ENCODE data around the gene HOXA9.
A peak's percentile ranks its signal among the peaks of the same experiment; 100 is the strongest.

The HOXA9 gene

DNA sequence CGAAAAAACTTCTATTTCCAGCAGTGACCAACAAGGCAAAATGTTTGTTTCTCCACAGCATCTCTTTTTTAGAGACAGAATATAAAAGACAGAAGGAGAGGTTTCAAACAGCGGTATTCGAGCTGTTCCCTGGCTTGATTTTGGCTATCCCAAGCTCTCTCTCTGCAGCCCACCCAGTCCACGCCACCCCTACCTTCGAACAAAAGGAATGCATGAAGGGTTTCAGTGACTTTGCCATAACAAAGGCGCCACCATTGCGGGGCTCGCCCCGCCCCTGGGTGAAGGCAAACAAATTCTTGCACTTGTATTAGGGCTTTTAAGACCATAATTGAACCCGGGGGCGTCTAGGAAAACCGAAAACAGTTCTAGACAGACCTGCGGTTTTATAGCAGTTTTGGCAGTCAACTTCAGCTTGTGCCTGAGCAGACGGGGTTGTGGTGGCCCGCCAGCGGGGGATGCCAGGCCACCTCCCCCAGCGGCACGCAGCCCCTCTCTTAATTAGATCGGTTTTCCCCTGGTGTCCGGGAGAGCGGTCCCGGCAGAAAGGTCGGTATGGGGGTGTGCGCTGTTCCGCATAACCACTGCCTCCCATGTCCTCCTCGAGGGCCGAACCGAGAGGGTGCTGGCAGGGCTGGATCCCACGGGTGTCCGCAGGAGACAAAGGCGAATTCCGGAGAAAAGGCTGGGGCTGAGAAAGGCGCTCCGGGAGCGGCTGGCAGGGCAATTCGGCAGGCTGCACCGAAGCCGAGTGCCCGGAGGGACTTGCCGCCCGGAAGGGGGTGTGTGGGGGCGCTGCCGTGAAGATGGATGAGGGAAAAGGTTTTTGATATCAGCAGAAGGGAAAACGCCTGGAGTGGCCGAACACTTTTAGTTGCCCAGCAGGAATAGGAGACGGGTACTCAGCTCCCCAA, 22.4 kb upstream of the HOXA9 start:
- no peak for DNase-seq

DNA sequence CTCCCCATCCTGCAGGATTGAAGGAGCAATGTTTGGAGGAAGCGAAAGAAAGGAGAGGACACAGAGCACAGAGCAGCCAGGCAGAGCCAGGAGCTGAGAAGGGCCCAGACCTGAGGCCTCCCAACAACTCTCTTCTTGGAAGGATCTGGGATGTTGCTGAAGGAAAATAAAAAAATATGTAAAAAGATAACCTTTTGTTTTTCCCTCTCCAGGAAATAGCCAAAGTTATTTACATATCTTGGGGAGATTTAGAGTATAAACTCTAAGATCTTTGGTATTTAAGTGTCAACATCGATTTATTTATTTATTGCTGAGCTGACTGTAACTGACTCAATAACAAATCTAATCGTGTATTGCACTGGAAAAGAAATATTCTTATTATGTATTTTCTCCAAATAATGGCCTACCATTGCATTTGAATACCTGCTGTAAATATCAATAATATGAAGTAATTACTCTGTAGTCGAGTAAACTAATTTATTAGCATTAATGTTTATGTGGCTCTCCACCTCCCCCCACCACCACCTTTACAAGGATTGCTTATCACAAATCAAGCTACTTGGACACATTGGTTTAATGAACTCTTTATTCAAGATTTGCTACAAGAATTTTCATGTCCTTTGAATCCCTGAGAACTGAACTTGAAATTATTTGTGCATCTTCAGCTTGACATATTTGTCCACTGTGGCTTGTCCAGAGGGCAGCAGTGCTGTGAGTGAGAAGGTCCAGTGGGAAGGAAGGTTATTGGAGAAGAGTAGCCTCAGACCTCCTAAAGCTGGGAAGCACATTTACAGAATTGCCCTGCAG, 21.5 kb upstream of the HOXA9 start:
- DNase-seq = no peak

GRCh38 chr7:27185854-27186667, 20.7 kb upstream of the HOXA9 start:
- no peak for DNase-seq

DNA sequence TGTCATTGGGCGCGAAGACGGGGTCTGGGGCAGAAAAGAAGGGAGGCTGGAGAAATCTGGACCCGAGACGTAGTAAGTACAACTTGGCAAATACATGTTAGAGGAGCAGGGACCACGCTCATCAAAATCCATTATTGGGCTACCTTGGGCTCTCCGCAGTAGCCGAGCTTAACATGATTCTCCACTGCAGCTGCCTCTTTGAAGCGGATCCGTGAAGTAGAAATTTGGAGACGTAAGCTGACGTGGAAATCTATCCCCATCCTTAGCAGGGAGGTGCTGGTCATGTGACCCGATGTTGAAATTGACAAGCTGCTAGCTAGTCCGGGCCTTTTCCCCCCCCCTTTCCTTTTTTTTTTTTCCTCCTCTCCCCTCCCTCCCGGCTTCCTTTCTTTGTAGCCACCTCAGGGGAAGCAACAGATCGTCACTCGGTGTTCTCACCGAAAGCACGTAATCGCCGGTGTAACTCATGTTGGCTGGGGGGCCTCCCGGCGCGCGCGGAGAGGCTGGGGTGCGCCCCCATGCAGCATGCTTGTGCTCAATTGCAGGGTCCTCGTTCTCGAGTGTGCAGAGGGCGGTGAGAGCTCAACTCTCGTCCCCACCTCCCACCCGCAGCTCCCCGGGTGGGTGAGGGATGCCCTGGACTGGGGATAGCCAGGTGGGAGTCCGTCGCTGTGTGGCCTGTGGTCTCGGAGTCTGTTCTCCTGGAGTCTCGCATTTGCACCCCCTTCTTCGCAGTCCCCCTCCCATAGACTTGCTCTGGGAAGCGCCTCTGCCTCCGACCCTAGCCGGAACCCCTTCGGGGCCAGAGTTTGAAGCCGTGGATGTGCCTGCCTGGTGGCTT, 19.9 kb upstream of the HOXA9 start, which contains the start of gene HOXA11:
Gene HOXA11, minus strand, starts transcription at position 220 of the 841 bp plus-strand sequence. Its CDS starts 88 bp downstream, at position 132.
- DNase-seq = no peak

DNA sequence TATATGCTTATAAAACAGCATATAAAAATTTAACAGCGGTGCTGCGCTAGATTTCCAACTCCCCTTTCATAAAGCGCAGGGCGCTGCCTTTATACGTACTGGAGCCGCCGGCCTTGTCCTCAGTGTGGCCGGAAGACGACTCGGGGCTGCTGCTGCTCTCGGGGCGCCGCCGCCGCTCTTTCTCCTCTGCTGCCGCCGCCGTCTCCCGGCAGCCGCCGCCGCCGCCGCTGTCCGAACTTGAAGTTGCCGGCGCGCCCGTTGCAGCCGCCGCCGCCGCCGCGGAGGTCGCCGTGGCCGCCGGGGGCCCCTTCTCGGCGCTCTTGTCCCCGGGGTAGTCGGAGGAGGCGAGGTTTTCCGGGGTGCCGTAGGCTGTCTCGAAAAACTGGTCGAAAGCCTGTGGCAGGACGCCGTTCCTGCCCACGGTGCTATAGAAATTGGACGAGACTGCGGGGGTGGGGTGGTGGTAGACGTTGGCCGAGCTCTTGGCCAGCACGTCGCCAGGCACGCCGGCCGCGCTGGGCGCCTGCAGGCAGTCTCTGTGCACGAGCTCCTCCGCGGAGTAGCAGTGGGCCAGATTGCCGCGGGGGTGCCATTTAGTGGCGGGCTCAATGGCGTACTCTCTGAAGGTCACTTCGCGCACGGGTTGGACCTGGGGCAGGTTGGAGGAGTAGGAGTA, 19.1 kb upstream of the HOXA9 start:
- no peak for DNase-seq

DNA sequence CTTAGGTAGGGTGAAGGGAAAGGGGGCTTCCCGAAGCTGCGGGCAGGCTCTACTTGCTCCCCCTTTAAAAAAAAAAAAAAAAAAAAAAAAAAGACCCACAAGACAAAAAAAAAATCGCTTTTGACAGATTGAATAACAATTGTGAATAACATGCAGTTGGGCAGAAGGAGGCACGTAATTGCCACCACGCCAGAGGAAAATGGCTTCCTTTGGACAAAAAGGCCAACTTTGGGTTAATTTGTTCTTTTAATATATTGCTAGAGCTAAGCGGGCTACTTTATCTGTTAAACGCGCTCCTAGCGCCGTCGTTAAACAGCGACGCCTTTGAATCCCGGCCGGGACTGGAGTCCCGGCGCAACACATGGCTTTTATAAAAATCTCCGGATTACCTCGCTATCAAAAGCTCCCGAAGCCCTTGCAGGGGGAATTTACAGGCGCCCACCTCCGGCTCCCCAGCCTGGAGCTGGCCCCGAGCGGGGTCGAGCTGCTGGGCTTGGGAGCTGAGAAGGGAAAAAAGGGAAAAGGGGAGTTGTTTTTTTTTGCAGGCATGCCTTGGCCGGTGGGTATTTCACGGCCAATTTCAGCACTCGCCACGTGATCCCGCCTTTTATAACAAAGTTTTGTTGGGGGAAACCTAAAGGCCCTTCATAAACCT, 18.5 kb upstream of the HOXA9 start:
- DNase-seq = no peak

GRCh38 chr7:27182861-27183681, 17.7 kb upstream of the HOXA9 start:
- DNase-seq = no peak

GRCh38 chr7:27182285-27182841, 17.0 kb upstream of the HOXA9 start:
- DNase-seq = no peak

GRCh38 chr7:27181795-27182275, 16.5 kb upstream of the HOXA9 start:
- DNase-seq = no peak

DNA sequence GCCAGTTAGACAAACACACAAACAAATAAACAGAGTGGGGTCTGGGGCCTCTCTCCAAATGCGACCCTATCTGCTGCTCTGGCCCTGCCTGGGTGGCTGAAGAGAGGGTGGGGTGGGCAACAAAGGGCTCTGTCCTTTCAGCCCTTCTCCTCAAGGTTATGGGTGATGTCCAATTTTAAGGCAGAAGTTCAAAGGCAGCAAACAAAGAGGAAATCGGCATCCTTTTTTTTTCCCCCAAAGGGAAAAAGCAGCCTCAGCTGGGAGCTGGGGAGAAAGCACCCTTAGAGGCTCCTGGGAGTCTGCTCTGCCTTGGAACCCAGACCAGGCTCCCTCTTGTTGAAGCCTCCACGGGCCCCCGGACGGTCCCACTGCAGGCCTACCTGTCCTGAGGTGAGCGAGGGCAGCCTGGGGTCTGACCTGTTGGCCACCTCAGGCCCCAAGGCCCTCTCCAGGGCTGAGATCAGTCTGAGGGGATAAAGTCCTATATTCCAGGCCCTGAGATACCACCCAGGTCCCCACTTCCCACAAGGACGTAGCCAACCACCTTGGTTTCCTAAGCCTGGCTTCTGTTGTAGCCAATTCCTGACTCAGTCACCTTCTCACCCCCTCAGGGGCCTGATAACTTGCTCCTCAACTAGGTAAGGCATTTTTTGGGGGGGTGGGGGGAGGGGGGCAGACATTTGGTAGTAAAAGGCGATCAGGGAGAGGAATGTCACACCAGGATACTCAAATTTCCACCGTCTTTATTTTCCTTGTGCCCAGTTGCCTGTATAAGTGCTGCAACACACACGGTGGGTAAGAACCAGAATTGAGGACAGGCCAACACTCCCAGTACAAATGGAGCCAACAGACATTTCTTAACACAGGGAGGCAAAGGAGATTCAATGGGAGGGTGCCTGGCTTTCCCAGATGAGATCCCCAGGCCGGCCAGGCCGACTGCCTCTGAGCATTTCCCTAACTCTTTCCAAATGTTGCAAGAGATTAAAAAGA, 15.4 kb upstream of the HOXA9 start:
- no peak for DNase-seq

DNA sequence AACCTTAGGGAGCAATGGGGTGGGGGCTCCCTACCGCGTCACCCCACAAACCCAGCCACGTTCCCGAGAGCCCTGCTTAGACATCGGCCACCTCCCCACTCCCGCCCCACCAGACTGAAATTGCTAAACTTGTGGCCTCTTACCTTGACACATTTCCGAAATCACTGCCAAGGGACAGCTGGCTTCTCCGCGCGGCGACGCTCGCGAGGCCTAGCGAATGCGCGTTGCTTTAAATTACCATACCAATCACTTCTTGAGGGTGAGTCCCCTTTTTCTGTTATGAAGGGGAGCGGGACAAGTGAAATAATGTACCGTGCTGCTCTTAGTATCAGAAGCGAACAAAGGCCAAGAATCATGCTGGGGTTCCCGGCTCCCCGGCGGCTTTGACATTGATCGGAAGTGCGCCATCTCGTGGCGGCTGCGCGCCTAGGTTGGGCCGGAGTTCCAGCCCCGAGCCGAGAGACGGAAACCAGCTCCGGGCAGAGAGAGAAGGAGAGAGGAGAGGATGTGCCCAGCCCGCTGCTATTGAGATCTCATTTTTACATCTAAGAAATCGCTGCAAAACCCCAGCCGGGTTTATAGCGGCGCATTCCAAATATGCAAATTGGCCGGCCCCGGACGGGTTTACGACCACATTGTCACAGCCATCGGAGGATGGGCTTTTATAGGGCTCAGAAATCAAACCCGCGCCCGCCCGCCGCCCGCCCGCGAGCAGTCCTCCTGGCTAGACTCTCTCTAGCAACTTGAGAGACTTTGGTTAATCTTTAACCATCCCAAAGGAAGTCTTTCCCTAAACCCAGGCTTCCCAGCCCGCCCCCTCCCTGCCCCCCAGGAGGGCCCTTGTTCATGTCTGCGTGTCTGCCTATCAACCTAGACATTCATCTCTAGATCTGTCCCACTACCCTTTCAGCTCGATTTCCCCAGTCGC, 14.4 kb upstream of the HOXA9 start:
- peak; percentile 52 for DNase-seq

DNA sequence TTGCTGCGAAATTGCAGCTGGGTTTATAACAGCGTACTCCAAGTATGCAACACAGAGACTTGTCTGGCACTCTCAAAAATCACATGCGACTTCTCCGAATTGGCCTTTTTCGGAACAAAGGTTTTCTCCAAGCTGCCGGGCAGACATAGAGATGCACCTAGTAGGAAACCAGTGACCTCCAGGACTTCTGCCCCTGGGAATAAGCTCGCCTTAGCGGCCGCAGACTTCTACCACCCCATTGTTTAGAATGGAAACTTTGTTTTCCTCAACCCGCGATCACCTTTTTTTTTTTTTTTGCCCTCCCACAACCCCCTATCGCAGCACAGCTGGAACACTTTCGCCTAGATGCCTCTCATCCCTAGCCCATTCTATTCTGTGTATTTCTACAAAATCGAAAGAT, 13.7 kb upstream of the HOXA9 start:
- no peak for DNase-seq

GRCh38 chr7:27178366-27178765, 13.0 kb upstream of the HOXA9 start:
- DNase-seq = no peak

GRCh38 chr7:27177795-27178320, 12.5 kb upstream of the HOXA9 start:
- no peak for DNase-seq

DNA sequence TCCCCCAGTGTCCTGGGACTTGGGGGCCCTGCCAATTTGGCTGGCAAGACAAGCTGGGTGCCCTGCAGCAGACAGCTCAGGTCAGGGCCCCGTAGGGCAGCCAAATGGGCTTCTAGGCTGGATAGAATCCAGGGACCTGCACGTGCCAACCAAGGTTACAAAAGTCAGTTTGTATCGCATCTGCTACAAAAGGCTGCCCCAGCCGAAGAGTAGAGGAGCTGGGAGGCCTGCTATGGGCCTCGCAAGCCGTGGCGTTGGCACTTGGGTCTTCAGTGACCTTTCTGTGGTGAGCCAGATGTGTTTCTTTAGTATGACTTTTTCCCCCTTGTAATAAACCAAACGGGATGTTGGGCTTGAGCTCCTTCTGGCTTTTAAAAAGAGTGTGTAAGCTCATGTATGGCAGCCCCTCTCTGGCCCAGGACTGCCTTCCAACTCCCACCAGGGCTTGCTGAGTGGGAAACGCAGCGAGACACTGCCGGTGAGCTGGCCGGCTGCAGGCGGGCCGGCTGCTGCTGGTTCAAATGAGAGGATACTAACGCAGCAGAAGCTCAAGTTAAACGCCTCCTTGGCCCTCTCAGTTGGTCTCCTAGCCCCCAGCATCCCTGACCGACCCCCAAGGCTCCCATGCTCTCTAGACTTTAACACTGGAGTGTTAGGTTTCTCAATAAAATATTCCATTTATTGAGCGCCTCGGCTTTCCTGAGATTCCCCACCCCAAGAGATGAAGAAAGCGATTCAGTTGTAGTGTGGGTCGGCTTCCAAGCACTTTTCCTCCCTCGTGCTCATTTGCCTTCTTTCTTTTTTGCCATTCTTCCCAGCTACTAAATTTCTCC, 11.8 kb upstream of the HOXA9 start:
- no peak for DNase-seq

DNA sequence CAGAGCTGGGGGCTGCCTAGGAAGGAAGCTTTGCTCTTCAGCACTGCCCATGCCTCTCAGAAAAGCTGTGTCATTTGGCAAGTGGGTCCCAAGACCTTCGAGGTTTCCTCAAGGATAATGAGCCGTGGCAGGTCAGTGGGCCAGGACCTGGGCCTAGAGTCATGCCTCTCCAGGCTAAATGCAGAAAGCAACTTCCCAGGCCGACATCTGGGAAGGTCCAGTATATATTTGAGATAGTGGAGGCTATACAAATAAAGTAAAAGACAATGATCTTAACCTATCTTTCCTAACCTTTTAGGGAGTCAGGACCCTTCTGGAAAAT, 11.1 kb upstream of the HOXA9 start:
- no peak for DNase-seq

Measured in activated T-cell treated with anti-CD3 and anti-CD28 coated beads for 4 hours (primary cell).